Measurements from ENCODE around the gene KIAA1586.

The KIAA1586 gene

DNA sequence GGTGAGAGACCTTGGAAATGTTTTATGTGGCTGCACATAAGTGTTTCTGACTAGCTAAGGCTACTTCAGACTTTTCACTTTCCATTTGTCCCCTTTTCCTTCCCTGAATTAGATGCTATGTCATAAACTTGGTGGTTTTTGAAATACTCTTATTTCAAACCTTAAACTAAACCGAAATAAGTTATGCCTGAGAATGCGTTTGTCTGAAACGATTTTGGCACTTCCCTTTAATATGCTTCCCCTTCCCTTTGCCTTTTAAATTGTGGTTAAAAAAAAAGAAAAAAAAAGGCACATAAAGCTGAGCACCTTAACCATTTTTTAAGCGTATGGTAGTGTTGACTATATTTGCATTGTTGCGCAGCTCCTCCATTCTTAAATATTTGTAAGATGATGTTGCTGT is 57.8 kb downstream of the KIAA1586 start:
- no peak for DNase-seq (ENCODE audit: low spot score)

Measured in hepatic stellate cell (primary cell).